ENCODE results near the gene NPHP4. TPM values are rescaled to one million over a fixed set of nuclear protein-coding genes. Genes with fewer than 3 reads are reported as not detected.
A peak's percentile ranks its signal among the peaks of the same experiment; 100 is the strongest.
"Not testable (repeated sequence)": the region's sequence is repeated elsewhere in the genome, so short reads cannot be mapped to it uniquely, and the experiment has no call there.

The NPHP4 gene
- total and polyA plus RNA-seq, 9 of the 15 experiments (the other 6 are each of a cell fraction or from before 2014, with no cell fraction given): 0.52 to 26.2 (median 6.7) TPM

DNA sequence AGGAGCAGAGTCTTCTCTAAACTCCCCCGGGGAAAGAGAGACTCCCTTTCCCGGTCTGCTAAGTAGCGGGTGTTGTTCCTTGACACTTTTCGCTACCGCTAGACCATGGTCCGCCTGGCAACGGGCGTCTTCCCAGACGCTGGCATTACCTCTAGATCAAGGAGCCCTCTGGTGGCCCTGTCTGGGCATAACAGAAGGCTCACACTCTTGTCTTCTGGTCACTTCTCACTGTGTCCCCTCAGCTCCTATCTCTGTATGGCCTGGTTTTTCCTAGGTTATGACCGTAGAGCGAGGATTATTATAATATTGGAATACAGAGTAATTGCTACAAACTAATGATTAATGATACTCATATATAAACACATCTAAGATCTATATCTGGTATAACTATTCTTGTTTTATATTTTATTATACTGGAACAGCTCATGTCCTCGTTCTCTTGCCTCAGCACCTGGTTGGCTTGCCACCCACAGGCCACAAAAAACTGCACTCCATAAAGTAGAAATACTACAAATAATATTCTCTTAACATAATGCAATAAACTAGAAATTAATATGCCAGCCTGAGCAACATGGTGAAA is 98.4 kb downstream of the NPHP4 start:
- H2AFZ ChIP-seq (ENCODE audit: low read depth, low read length); H3K27ac ChIP-seq (ENCODE audit: extremely low read depth, low read depth, low read length); CTCF ChIA-PET (ENCODE audit: low intra/inter-chr PET ratio); BruUV-seq (replicated peaks); intact Hi-C loops (cut with micrococcal nuclease); H3K27me3 ChIP-seq (ENCODE audit: control insufficient read depth in 2 of 2, insufficient read depth in 2 of 2, low read length in 2 of 2); FAIRE-seq; H3K9ac ChIP-seq (ENCODE audit: insufficient read depth in 1 of 2, low read depth in 2 of 2, low read length in 2 of 2); H3K79me2 ChIP-seq (ENCODE audit: control insufficient read depth, insufficient read depth, low read length); H4K20me1 ChIP-seq (replicated peaks; ENCODE audit: control insufficient read depth, insufficient read depth, low read length); H3K9me3 ChIP-seq (replicated peaks; ENCODE audit: control insufficient read depth, insufficient read depth, low read depth, low read length); H3K36me3 ChIP-seq (ENCODE audit: control insufficient read depth, insufficient read depth, low read length); in situ Hi-C loops (cut with MboI); H3K4me3 ChIP-seq; H3K9me1 ChIP-seq (ENCODE audit: control insufficient read depth, insufficient read depth, low read length): not testable (repeated sequence)
- DNase-seq (ENCODE audit: extremely low read depth in 1 of 4, low spot score in 3 of 4) (peak in 1 of 4 experiments; percentile 55), ATAC-seq (0 out of 3 replicates have a peak, but pooled peaks have one; percentile 22)
- H3K4me1 ChIP-seq (replicated peaks in 1 of 2; ENCODE audit: control insufficient read depth in 2 of 2, insufficient read depth in 2 of 2, low read length in 2 of 2): peaks cover 9 to 27% of the 10 kb centered on the region in 2 experiments; a peak in 4 of 5 replicates
- POLR2A ChIA-PET: interaction anchor here (1.2 to 1.5 kb wide), 2 partner anchors 14 to 24 kb away, joined by 3 to 6 read pairs; no protein-coding TSS in a partner anchor
- WGBS (ENCODE audit: insufficient coverage, low coverage, missing lambda C conversion rate): 44% methylated on average over 12 of the region's 12 CpGs
- 0 out of 2 replicates have a peak overlapping the region, but pooled peaks have one; percentile 8 for H3K4me2 ChIP-seq (ENCODE audit: insufficient read depth, low read length)
- TF ChIP-seq CXXC5 (CRISPR knock-in tag; IDR thresholded peaks at IDR 0.05) (peak; percentile 12; the same call in 1 of the 2 replicates), ETV5 (CRISPR knock-in tag; IDR thresholded peaks at IDR 0.05; ENCODE audit: low read depth) (0 out of 2 replicates have a peak, but pooled peaks have one; percentile 39), SMAD4 (CRISPR knock-in tag; conservative IDR thresholded peaks at IDR 0.05) (0 out of 2 replicates have a peak, but pooled peaks have one; percentile 38), ZFX (CRISPR knock-in tag; IDR thresholded peaks at IDR 0.05) (peak; percentile 43; the same call in 1 of the 2 replicates)
- TF ChIP-seq, protein P1, sequence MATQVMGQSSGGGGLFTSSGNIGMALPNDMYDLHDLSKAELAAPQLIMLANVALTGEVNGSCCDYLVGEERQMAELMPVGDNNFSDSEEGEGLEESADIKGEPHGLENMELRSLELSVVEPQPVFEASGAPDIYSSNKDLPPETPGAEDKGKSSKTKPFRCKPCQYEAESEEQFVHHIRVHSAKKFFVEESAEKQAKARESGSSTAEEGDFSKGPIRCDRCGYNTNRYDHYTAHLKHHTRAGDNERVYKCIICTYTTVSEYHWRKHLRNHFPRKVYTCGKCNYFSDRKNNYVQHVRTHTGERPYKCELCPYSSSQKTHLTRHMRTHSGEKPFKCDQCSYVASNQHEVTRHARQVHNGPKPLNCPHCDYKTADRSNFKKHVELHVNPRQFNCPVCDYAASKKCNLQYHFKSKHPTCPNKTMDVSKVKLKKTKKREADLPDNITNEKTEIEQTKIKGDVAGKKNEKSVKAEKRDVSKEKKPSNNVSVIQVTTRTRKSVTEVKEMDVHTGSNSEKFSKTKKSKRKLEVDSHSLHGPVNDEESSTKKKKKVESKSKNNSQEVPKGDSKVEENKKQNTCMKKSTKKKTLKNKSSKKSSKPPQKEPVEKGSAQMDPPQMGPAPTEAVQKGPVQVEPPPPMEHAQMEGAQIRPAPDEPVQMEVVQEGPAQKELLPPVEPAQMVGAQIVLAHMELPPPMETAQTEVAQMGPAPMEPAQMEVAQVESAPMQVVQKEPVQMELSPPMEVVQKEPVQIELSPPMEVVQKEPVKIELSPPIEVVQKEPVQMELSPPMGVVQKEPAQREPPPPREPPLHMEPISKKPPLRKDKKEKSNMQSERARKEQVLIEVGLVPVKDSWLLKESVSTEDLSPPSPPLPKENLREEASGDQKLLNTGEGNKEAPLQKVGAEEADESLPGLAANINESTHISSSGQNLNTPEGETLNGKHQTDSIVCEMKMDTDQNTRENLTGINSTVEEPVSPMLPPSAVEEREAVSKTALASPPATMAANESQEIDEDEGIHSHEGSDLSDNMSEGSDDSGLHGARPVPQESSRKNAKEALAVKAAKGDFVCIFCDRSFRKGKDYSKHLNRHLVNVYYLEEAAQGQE (IDR thresholded peaks at IDR 0.05; ENCODE audit: borderline replicate concordance): peak; percentile 30; the same call in 1 of the 2 replicates
- TF ChIP-seq, protein P1 (CRISPR knock-in tag; IDR thresholded peaks at IDR 0.05; ENCODE audit: low read depth): not testable (repeated sequence)
- TF ChIP-seq, protein P2, sequence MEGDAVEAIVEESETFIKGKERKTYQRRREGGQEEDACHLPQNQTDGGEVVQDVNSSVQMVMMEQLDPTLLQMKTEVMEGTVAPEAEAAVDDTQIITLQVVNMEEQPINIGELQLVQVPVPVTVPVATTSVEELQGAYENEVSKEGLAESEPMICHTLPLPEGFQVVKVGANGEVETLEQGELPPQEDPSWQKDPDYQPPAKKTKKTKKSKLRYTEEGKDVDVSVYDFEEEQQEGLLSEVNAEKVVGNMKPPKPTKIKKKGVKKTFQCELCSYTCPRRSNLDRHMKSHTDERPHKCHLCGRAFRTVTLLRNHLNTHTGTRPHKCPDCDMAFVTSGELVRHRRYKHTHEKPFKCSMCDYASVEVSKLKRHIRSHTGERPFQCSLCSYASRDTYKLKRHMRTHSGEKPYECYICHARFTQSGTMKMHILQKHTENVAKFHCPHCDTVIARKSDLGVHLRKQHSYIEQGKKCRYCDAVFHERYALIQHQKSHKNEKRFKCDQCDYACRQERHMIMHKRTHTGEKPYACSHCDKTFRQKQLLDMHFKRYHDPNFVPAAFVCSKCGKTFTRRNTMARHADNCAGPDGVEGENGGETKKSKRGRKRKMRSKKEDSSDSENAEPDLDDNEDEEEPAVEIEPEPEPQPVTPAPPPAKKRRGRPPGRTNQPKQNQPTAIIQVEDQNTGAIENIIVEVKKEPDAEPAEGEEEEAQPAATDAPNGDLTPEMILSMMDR (IDR thresholded peaks at IDR 0.05 in 2 of 3, conservative IDR thresholded peaks at IDR 0.05 in 1 of 3; ENCODE audit: insufficient read depth in 2 of 3, low read depth in 1 of 3, low read length in 3 of 3): peak; percentile 34 to 58 (median 43); a peak in 5 of 6 replicates
